Measurements from ENCODE around the gene DUSP7. TPM values are rescaled to one million over a fixed set of nuclear protein-coding genes. Genes with fewer than 3 reads are reported as not detected.

The DUSP7 gene
- total and polyA plus RNA-seq, 2 donors from 2014 or later = 10.1 to 19.8 TPM

DNA sequence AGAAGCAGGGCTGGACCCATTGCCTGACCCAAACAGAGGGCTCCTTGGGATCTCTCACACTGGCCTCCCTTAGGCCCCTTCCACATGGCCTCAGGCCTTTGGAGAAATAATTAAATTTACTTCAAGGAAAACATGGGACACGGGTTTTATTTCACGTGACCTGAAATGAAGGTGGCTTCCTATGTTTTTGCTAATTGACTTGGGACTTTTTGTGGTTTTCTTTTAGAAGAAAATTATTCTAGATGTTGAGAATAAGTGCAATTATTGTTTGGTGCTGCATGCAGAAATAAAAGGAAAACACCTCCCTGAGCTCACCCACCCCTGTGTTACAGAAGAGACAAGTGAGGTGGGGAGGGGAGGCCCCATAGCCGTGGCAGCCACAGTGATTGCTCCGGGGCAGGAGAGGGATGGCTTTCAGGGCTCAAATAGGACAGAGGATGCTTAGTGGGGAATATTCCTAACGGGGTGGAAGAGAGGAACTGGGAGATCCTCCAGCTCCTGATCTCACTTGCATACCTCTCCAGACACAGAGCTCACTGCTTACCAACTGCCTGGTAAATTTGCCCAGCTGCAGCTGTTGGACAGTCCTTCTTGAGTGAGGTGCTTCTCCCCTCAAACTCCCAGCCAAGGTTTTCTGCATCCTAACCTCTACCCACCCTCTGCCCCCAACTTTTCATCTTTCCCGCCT is 31.5 kb downstream of the DUSP7 start:
- no peak for TF ChIP-seq CTCF (IDR thresholded peaks at IDR 0.05; ENCODE audit: borderline replicate concordance, extremely low read depth, insufficient read depth)
- Histone ChIP-seq H3K9me3 (ENCODE audit: control insufficient read depth in 2 of 3, insufficient read depth in 1 of 3, low read length in 3 of 3) (no peaks in the 10 kb centered on the region), H3K27ac (ENCODE audit: low read depth in 2 of 2, low read length in 2 of 2) (peak overlapping the region in 1 of 2 donors; percentile 36), H3K36me3 (ENCODE audit: control insufficient read depth in 2 of 3, insufficient read depth in 3 of 3, low read length in 3 of 3) (no peaks in the 10 kb centered on the region), H3K9ac (ENCODE audit: low read length in 3 of 3) (no peak overlapping the region), H3K4me1 (ENCODE audit: control insufficient read depth in 2 of 3, insufficient read depth in 2 of 3, low read depth in 1 of 3, low read length in 3 of 3) (peaks cover 0 to 31% (median 13%) of the 10 kb centered on the region in 3 donors), H3K4me3 (ENCODE audit: low read length in 3 of 3) (no peak overlapping the region), H3K27me3 (ENCODE audit: control insufficient read depth, insufficient read depth, low read length) (no peaks in the 10 kb centered on the region)
- intact Hi-C loops (cut with DNase I) = no loop called here
- DNase-seq = no peak
- FAIRE-seq = no peak

DNA sequence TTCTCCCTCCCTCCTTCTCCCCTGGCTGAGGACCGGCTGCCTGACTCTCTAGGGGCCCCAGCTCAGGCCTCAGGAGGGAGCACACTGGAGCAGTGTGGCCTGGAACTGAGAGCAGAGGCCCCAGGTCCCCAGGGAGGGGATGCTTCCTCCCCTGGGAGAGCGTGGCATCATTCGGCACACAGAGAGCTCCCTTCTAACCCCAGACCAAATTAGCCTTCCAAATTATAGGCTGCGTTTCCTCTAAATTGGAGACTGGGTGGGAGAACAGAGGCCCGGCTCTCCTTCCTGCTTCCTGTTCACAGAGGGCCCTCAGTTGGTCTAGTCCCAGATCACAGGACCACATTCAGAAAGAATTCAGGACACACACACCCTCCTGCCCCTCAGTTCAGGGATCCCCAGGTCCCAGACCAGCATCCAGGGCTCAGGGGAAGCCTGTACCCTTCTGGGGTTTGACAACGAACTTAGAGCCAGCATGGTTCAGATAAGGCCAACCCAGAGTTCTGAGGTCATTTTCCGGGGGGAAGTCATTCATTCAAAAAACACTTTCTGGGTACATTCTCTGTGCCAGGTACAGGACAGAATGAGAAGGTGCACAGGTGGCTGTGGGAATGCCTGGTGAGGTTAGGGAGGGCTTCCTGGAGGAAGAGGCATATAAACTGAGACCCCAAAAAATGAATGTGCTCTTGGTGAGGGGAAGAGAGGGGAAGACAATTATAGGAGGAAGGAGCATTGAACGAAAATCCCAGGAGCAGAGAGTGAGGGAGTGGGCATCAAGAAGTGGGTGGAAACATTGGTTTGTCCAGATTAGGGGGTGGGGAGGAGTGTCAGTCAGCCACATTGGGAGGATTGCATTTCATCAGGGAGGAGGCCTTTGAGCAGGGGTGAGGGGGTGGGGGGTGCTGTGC is 32.3 kb downstream of the DUSP7 start:
- Histone ChIP-seq H3K27me3 (ENCODE audit: control insufficient read depth, insufficient read depth, low read length) (no peaks in the 10 kb centered on the region), H3K27ac (ENCODE audit: low read depth in 2 of 2, low read length in 2 of 2) (peak overlapping the region; percentile 6 to 18), H3K9me3 (ENCODE audit: control insufficient read depth in 2 of 3, insufficient read depth in 1 of 3, low read length in 3 of 3) (no peaks in the 10 kb centered on the region), H3K9ac (ENCODE audit: low read length in 3 of 3) (peak overlapping the region in 1 of 3 donors; percentile 46), H3K4me1 (ENCODE audit: control insufficient read depth in 2 of 3, insufficient read depth in 2 of 3, low read depth in 1 of 3, low read length in 3 of 3) (peaks cover 0 to 34% (median 13%) of the 10 kb centered on the region in 3 donors), H3K36me3 (ENCODE audit: control insufficient read depth in 2 of 3, insufficient read depth in 3 of 3, low read length in 3 of 3) (no peaks in the 10 kb centered on the region), H3K4me3 (ENCODE audit: low read length in 3 of 3) (no peak overlapping the region)
- no peak for TF ChIP-seq CTCF (IDR thresholded peaks at IDR 0.05; ENCODE audit: borderline replicate concordance, extremely low read depth, insufficient read depth)
- FAIRE-seq (no peak), DNase-seq (no peak)
- intact Hi-C loops (cut with DNase I) = no loop called here

GRCh38 chr3:52023101-52023770 is 33.1 kb downstream of the DUSP7 start:
- peak overlapping the region in 1 of 3 donors; percentile 13 for H3K4me3 ChIP-seq (ENCODE audit: low read length in 3 of 3)
- peaks cover 0 to 37% (median 13%) of the 10 kb centered on the region in 3 donors for H3K4me1 ChIP-seq (ENCODE audit: control insufficient read depth in 2 of 3, insufficient read depth in 2 of 3, low read depth in 1 of 3, low read length in 3 of 3)
- no peak for DNase-seq
- no peak for FAIRE-seq
- H3K9ac ChIP-seq (ENCODE audit: low read length in 3 of 3) = peak overlapping the region in 1 of 3 donors; percentile 19
- H3K36me3 ChIP-seq (ENCODE audit: control insufficient read depth in 2 of 3, insufficient read depth in 3 of 3, low read length in 3 of 3) = no peaks in the 10 kb centered on the region
- no peak for TF ChIP-seq CTCF (IDR thresholded peaks at IDR 0.05; ENCODE audit: borderline replicate concordance, extremely low read depth, insufficient read depth)
- peak overlapping the region; percentile 18 to 51 for H3K27ac ChIP-seq (ENCODE audit: low read depth in 2 of 2, low read length in 2 of 2)
- intact Hi-C loops (cut with DNase I) = no loop called here
- no peaks in the 10 kb centered on the region for H3K9me3 ChIP-seq (ENCODE audit: control insufficient read depth in 2 of 3, insufficient read depth in 1 of 3, low read length in 3 of 3)
- H3K27me3 ChIP-seq (ENCODE audit: control insufficient read depth, insufficient read depth, low read length) = no peaks in the 10 kb centered on the region
